Measurements from ENCODE around the gene STEEP1. TPM values are rescaled to one million over a fixed set of nuclear protein-coding genes. Genes with fewer than 3 reads are reported as not detected.

The STEEP1 gene
- total RNA-seq, 1 donor from 2014 or later, result 12.2 TPM

- TF ChIP-seq, protein P1, sequence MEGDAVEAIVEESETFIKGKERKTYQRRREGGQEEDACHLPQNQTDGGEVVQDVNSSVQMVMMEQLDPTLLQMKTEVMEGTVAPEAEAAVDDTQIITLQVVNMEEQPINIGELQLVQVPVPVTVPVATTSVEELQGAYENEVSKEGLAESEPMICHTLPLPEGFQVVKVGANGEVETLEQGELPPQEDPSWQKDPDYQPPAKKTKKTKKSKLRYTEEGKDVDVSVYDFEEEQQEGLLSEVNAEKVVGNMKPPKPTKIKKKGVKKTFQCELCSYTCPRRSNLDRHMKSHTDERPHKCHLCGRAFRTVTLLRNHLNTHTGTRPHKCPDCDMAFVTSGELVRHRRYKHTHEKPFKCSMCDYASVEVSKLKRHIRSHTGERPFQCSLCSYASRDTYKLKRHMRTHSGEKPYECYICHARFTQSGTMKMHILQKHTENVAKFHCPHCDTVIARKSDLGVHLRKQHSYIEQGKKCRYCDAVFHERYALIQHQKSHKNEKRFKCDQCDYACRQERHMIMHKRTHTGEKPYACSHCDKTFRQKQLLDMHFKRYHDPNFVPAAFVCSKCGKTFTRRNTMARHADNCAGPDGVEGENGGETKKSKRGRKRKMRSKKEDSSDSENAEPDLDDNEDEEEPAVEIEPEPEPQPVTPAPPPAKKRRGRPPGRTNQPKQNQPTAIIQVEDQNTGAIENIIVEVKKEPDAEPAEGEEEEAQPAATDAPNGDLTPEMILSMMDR (conservative IDR thresholded peaks at IDR 0.05; ENCODE audit: low read depth, low read length), result no peak
- no peak overlapping the region for H3K4me3 ChIP-seq (ENCODE audit: low read depth, low read length)
- DNase-seq (ENCODE audit: low read depth), result no peak
Measured at GRCh38 chrX:119602701-119603255, 37.6 kb upstream of the STEEP1 start.

- DNase-seq (ENCODE audit: low read depth), result no peak
- TF ChIP-seq, protein P1 (conservative IDR thresholded peaks at IDR 0.05; ENCODE audit: low read depth, low read length), result no peak
- no peak overlapping the region for H3K4me3 ChIP-seq (ENCODE audit: low read depth, low read length)
Measured at GRCh38 chrX:119589810-119590209, 24.6 kb upstream of the STEEP1 start.

DNA sequence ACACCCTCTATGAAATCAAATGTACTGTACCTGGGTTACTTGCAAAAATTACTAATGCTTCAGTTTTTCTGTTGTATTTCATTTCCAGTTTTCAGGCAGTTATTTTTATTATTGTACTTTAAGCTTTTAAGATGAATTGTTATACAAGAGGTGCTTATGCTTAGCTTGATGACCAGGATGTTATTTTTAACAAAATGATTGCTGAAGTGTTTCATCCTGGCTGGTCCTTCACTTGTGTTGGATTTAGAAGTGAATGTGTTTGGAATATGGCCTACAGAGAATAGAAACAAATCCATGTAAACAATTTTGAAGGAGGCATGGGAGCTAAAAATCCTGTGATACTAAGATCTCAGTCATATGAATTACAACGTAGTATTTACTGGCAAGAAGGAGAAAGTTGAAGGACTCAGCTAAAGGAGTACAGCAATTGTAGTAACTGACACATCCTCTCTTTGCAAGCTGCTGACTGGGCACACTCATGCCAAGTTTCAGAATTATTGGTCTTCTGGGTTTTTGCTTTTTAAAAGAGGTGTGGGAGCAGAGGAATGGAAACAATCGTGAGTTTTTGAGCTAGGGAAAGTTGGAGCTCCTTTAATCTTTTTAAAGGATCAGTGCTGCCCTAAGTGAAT is 18.3 kb upstream of the STEEP1 start:
- no peak overlapping the region for H3K4me3 ChIP-seq (ENCODE audit: low read depth, low read length)
- DNase-seq (ENCODE audit: low read depth), result no peak
- TF ChIP-seq, protein P1 (conservative IDR thresholded peaks at IDR 0.05; ENCODE audit: low read depth, low read length), result no peak

DNA sequence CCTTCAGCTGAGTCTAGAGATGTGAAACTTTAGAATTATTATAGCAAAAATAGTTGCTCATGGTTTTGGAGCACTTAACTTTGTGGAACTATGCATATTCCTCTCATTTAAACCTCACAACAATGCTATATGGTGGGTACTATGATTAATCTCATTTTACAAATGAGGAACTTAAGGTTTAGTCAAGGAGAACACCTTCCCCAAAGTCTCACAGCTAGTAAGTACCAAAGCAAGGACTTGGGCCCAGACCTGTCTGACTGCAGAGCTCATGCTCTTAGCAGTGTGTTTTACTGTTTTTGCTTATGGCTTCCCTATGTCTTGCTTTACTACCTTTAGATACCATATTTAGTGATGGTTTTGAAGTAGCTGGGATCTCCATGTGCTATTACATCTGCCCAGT is 14.2 kb upstream of the STEEP1 start:
- TF ChIP-seq, protein P1 (conservative IDR thresholded peaks at IDR 0.05; ENCODE audit: low read depth, low read length), result no peak
- DNase-seq (ENCODE audit: low read depth), result no peak
- H3K4me3 ChIP-seq (ENCODE audit: low read depth, low read length), result no peak overlapping the region

DNA sequence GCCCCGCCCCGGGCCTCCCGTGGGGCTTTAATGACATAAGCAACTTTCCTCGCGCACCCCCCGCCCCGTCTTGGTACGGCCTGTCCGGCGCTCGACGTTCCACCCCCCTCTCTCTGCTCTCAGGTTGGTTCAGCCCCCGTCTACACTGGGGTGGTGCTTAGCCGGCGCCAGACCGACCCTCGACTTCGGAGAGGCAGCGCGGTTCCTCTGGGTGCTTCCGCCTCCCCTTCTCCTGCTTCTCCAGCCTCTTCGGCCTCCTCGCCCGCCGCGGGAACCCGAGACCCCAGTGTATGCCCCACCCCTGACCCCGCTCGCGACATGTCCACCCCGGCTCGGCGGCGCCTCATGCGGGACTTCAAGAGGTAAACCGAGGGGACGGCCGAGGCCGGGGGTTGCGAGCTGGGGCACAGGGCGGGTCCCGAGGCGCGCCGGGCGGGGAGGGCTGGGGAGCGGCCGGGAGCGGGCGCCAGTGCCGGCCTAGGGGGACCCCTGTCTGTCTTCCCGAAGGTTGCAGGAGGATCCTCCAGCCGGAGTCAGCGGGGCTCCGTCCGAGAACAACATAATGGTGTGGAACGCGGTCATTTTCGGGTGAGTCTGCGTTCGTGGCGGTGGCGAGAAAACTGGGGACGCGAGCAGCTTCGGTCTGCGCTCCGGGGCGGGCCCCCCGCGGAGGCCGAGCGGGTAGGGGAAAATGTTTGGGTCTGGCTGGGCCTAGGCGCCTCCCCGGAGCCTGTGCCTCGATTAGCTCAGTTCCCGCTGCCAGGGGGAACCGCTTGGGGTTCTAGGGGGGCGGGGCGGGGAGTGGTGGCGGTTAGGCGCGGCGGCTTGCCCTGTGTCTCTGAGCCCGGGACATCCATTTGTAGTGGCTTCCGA is 9.4 kb upstream of the STEEP1 start, which contains the start of gene UBE2A:
Gene UBE2A (plus strand): TSS at position 170 of the 873 bp plus-strand sequence. CDS start 149 bp downstream, at position 319.
- peak within 1 kb of the TSS; percentile 73 for H3K4me3 ChIP-seq (ENCODE audit: low read depth, low read length)
- TF ChIP-seq, protein P1 (conservative IDR thresholded peaks at IDR 0.05; ENCODE audit: low read depth, low read length), result no peak
- no peak for DNase-seq (ENCODE audit: low read depth)

GRCh38 chrX:119573840-119574393 is 8.7 kb upstream of the STEEP1 start:
- DNase-seq (ENCODE audit: low read depth), result no peak
- H3K4me3 ChIP-seq (ENCODE audit: low read depth, low read length), result peak overlapping the region; percentile 73
- TF ChIP-seq, protein P1 (conservative IDR thresholded peaks at IDR 0.05; ENCODE audit: low read depth, low read length), result no peak

Measured in epithelial cell of proximal tubule (primary cell).